HepG2 (cell line): ENCODE measurements around the gene ANKRD11. TPM values are rescaled to one million over a fixed set of nuclear protein-coding genes. Genes with fewer than 3 reads are reported as not detected.

Experiments
- CC2D1A ChIP-seq: sonication (generic); formaldehyde crosslinking; IDR thresholded peaks from 2 replicates; pipeline ENCODE4 v1.8.1; 2023; ENCODE audit warnings: mild to moderate bottlenecking, missing genetic modification reagents
- DDIT3 ChIP-seq: sonication (generic); formaldehyde crosslinking; IDR thresholded peaks from 2 replicates; pipeline ENCODE4 v1.4.0; 2020; ENCODE audit warnings: mild to moderate bottlenecking, missing genetic modification reagents
- ELK4 ChIP-seq: sonication (generic); formaldehyde crosslinking; IDR thresholded peaks from 2 replicates; pipeline ENCODE4 v1.9.0; 2021; ENCODE audit warnings: missing genetic modification reagents, borderline replicate concordance
- FIP1L1 ChIP-seq: fragments of 200-400 bp; formaldehyde crosslinking; IDR thresholded peaks from 2 replicates; pipeline ENCODE4 v1.6.1; 2018; ENCODE audit warnings: low read depth, mild to moderate bottlenecking, low read length, moderate library complexity, borderline replicate concordance; ENCODE audit not compliant: insufficient read depth
- KMT2B ChIP-seq: IDR thresholded peaks from 2 replicates; pipeline ENCODE4 v1.6.1; 2016; ENCODE audit warnings: missing genetic modification reagents, missing compliant biosample characterization
- MLXIP ChIP-seq: sonication (generic); formaldehyde crosslinking; IDR thresholded peaks from 2 replicates; pipeline ENCODE4 v1.9.0; 2021; ENCODE audit warnings: missing genetic modification reagents, borderline replicate concordance
- ONECUT2 ChIP-seq: sonication (generic); formaldehyde crosslinking; IDR thresholded peaks from 2 replicates; pipeline ENCODE4 v1.4.0; 2020; ENCODE audit warnings: missing genetic modification reagents
- PATZ1 ChIP-seq: sonication (generic); formaldehyde crosslinking; IDR thresholded peaks from 2 replicates; pipeline ENCODE4 v1.4.0; 2020; ENCODE audit warnings: missing genetic modification reagents
- RBM39 ChIP-seq: fragments of 200-400 bp; formaldehyde crosslinking; IDR thresholded peaks from one replicate; pipeline ENCODE4 v1.6.1; 2018; ENCODE audit warnings: antibody characterized with exemption, mild to moderate bottlenecking, low read depth, low read length; ENCODE audit not compliant: poor library complexity, severe bottlenecking
- SETDB1 ChIP-seq: sonication (generic); formaldehyde crosslinking; IDR thresholded peaks from 2 replicates; pipeline ENCODE4 v1.5.1; 2020; ENCODE audit warnings: missing genetic modification reagents, mild to moderate bottlenecking, borderline replicate concordance
- SMC3 ChIP-seq: IDR thresholded peaks from 2 replicates; pipeline ENCODE4 v1.6.1; 2011; ENCODE audit warnings: low read length, improper control_type of control experiment
- ZBTB26 ChIP-seq: IDR thresholded peaks from 2 replicates; pipeline ENCODE4 v1.6.1; 2016; ENCODE audit warnings: missing compliant biosample characterization, missing genetic modification reagents, borderline replicate concordance
- ZC3H4 ChIP-seq: sonication (generic); formaldehyde crosslinking; IDR thresholded peaks from 2 replicates; pipeline ENCODE4 v1.4.0; 2020; ENCODE audit warnings: missing genetic modification reagents, borderline replicate concordance
- ZIK1 ChIP-seq: sonication (generic); formaldehyde crosslinking; IDR thresholded peaks from 2 replicates; pipeline ENCODE4 v1.5.0; 2020; ENCODE audit warnings: mild to moderate bottlenecking, low read depth, missing genetic modification reagents, borderline replicate concordance
- ZNF556 ChIP-seq: sonication (generic); formaldehyde crosslinking; IDR thresholded peaks from 2 replicates; pipeline ENCODE4 v1.4.0; 2020; ENCODE audit warnings: mild to moderate bottlenecking, missing genetic modification reagents, borderline replicate concordance
- ZNF841 ChIP-seq: sonication (generic); formaldehyde crosslinking; IDR thresholded peaks from 2 replicates; pipeline ENCODE4 v1.8.1; 2023; ENCODE audit warnings: missing genetic modification reagents, borderline replicate concordance
- polyA plus RNA-seq, 8 experiments: library from polyadenylated mRNA; depleted of rRNA in 3 of 8; stranded (reverse) in 7 of 8; unstranded in 1 of 8; fragments of >200 nt; fragmentation: Illumina TruSeq in 4 of 8; extraction: Trizol in 4 of 8; gene quantifications; 2 replicates each; pipeline versions ENCODE4 v1.2.1 to v1.2.3, GENCODE V29; 2011 to 2016; ENCODE audit warnings: low read depth in 4 of 8, missing spikeins in 1 of 8, mixed read lengths in 1 of 8; ENCODE audit not compliant: insufficient read depth in 1 of 8
- total RNA-seq, 5 experiments: library from RNA; depleted of rRNA; stranded (reverse); fragments of >200 nt; fragmentation: Illumina TruSeq; extraction: Trizol; gene quantifications; 2 replicates each; pipeline ENCODE4 v1.2.3, GENCODE V29; 2016; ENCODE audit warnings: low read depth in 1 of 5

Gene ANKRD11
- total and polyA plus RNA-seq, 2 of the 13 experiments (the other 11 are each of a cell fraction or from before 2014, with no cell fraction given) = 21.4 to 38.4 TPM

- TF ChIP-seq FIP1L1 (no peak), ZC3H4 (CRISPR knock-in tag) (no peak), ZNF556 (CRISPR knock-in tag) (peak; percentile 64; the same call in 1 of the 2 replicates), SMC3 (no peak), ONECUT2 (CRISPR knock-in tag) (no peak), DDIT3 (no peak), PATZ1 (peak; percentile 47), SETDB1 (CRISPR knock-in tag) (no peak), RBM39 (no peak), ELK4 (no peak), ZIK1 (CRISPR knock-in tag) (no peak), CC2D1A (CRISPR knock-in tag) (no peak), KMT2B (CRISPR knock-in tag) (no peak), ZNF841 (CRISPR knock-in tag) (no peak), MLXIP (no peak), ZBTB26 (CRISPR knock-in tag) (no peak; the same call in 1 of the 2 replicates)
Measured at GRCh38 chr16:89319886-89320781, 170.2 kb downstream of the ANKRD11 start (continued).
